Endothelial cell of umbilical vein (primary cell): ENCODE data around the gene ZNF555. TPM values are rescaled to one million over a fixed set of nuclear protein-coding genes. Genes with fewer than 3 reads are reported as not detected.

Source experiments
- BruUV-seq: library from RNA; stranded (reverse); fragments of 400-500 nt; replicated peaks from 2 replicates; lab custom pipeline; 2021; lab: Mats Ljungman, UMichigan
- CTCF ChIA-PET: fragments of 300-600, 350-600 bp; sonication (Branson Sonifier 250); formaldehyde crosslinking; loops from one replicate; lab custom pipeline; 2021; ENCODE audit warnings: antibody characterized with exemption, inconsistent platforms; lab: Charles Lee
- POLR2A ChIA-PET: fragments of 300-600, 350-600 bp; sonication (Branson Sonifier 250); formaldehyde crosslinking; loops from one replicate; lab custom pipeline; 2021; ENCODE audit warnings: antibody characterized with exemption, inconsistent platforms; lab: Charles Lee
- DNase-seq: peaks from one replicate; pipeline ENCODE4 v3.0.0-alpha.2; 2011; ENCODE audit warnings: low read depth, low spot score
- FAIRE-seq: peaks from 2 replicates; lab custom pipeline; 2011; peaks lifted over from hg19 to GRCh38; lab: Jason Lieb, UNC
- H2AFZ ChIP-seq: 2 replicates; pipeline ENCODE4 v1.6.0; 2012; ENCODE audit warnings: low read depth, low read length, control low read depth, inconsistent platforms
- H3K27ac ChIP-seq: 2 replicates; pipeline ENCODE4 v1.5.1; 2011; ENCODE audit warnings: low read depth, mild to moderate bottlenecking, control low read depth, low read length, moderate library complexity; ENCODE audit not compliant: insufficient read depth
- H3K27me3 ChIP-seq, 2 experiments: 2 replicates each; pipeline versions ENCODE4 v1.6.0 to v1.6.1; 2011; ENCODE audit warnings: low read length in 2 of 2, mixed read lengths in 1 of 2; ENCODE audit not compliant: control insufficient read depth in 2 of 2, insufficient read depth in 2 of 2
- H3K36me3 ChIP-seq, 2 experiments: 2 replicates in 1 of 2; 3 replicates in 1 of 2; pipeline ENCODE4 v1.5.1; 2011; ENCODE audit warnings: low read length in 2 of 2, mild to moderate bottlenecking in 1 of 2, moderate library complexity in 1 of 2; ENCODE audit not compliant: control insufficient read depth in 2 of 2, insufficient read depth in 2 of 2; ENCODE audit errors: extremely low read depth in 1 of 2
- H3K4me1 ChIP-seq: 3 replicates; pipeline ENCODE4 v1.5.1; 2011; ENCODE audit warnings: mild to moderate bottlenecking, low read length; ENCODE audit not compliant: control insufficient read depth, insufficient read depth; ENCODE audit errors: extremely low read depth
- H3K4me2 ChIP-seq: 2 replicates; pipeline ENCODE4 v1.6.1; 2011; ENCODE audit warnings: low read length, control low read depth, mixed read lengths; ENCODE audit not compliant: insufficient read depth
- H3K4me3 ChIP-seq, 3 experiments: fragments of 200-600 bp in 1 of 3; sonication (generic), shearing (Covaris generic) in 1 of 3; replicated peaks in 1 of 3; 2 replicates each; pipeline ENCODE4 v1.5.1; 2011 to 2016; ENCODE audit warnings: control low read depth in 3 of 3, low read length in 3 of 3, mild to moderate bottlenecking in 2 of 3, inconsistent platforms in 1 of 3, low read depth in 1 of 3, moderate library complexity in 1 of 3; ENCODE audit not compliant: insufficient read depth in 1 of 3
- H3K79me2 ChIP-seq: 2 replicates; pipeline ENCODE4 v1.6.0; 2012; ENCODE audit warnings: low read length, inconsistent platforms; ENCODE audit not compliant: control insufficient read depth, insufficient read depth
- H3K9ac ChIP-seq: replicated peaks from 2 replicates; pipeline ENCODE3; 2011; ENCODE audit warnings: low read length, control low read depth; ENCODE audit not compliant: insufficient read depth; ENCODE audit errors: extremely low read depth
- H3K9me1 ChIP-seq: replicated peaks from 3 replicates; pipeline ENCODE4 v1.6.0; 2011; ENCODE audit warnings: mild to moderate bottlenecking, low read length; ENCODE audit not compliant: control insufficient read depth, insufficient read depth; ENCODE audit errors: extremely low read depth
- H3K9me3 ChIP-seq: replicated peaks from 2 replicates; pipeline ENCODE4 v1.5.1; 2012; ENCODE audit warnings: low read length, inconsistent platforms; ENCODE audit not compliant: control insufficient read depth, insufficient read depth
- H4K20me1 ChIP-seq: replicated peaks from 2 replicates; pipeline ENCODE3; 2011; ENCODE audit warnings: mild to moderate bottlenecking, low read length; ENCODE audit not compliant: control insufficient read depth, insufficient read depth; ENCODE audit errors: extremely low read depth
- EZH2 ChIP-seq: IDR thresholded peaks from 2 replicates; pipeline ENCODE4 v1.6.1; 2012; ENCODE audit warnings: borderline replicate concordance, low read depth, mild to moderate bottlenecking, moderate library complexity, low read length, inconsistent platforms; ENCODE audit not compliant: severe bottlenecking
- FOS ChIP-seq: IDR thresholded peaks from 2 replicates; pipeline ENCODE4 v1.6.1; 2011; ENCODE audit warnings: mild to moderate bottlenecking, low read length, moderate library complexity, borderline replicate concordance; ENCODE audit not compliant: insufficient read depth
- GATA2 ChIP-seq: IDR thresholded peaks from 2 replicates; pipeline ENCODE4 v1.7.0; 2011; ENCODE audit warnings: low read depth, mild to moderate bottlenecking, moderate library complexity, mixed read lengths, low read length; ENCODE audit not compliant: insufficient read length, insufficient read depth
- JUN ChIP-seq: IDR thresholded peaks from 2 replicates; pipeline ENCODE4 v1.6.1; 2011; ENCODE audit warnings: borderline replicate concordance, low read depth; ENCODE audit not compliant: insufficient read length, insufficient read depth
- MYC ChIP-seq: IDR thresholded peaks from one replicate; pipeline ENCODE4 v1.6.1; 2011; ENCODE audit warnings: mild to moderate bottlenecking, low read depth, low read length
- POLR2A ChIP-seq: IDR thresholded peaks from 2 replicates; pipeline ENCODE4 v1.6.1; 2012; ENCODE audit warnings: low read depth, mild to moderate bottlenecking, control low read depth, low read length
- POLR2AphosphoS5 ChIP-seq: IDR thresholded peaks from 2 replicates; pipeline ENCODE4 v1.6.1; 2012; ENCODE audit warnings: low read depth, mild to moderate bottlenecking, control low read depth, low read length, moderate library complexity; ENCODE audit not compliant: insufficient read depth
- dilution Hi-C: fragments of 300-500 bp; cut with MboI; formaldehyde crosslinking; loops from one replicate; pipeline ENCODE4 v1.15.0; 2019; ENCODE audit warnings: low sequenced_read_pairs; ENCODE audit not compliant: extremely low pct_ligation_motif_present
- intact Hi-C: fragments of 100-400 bp; cut with micrococcal nuclease; formaldehyde crosslinking; loops from one replicate; pipeline ENCODE4 v1.10.0; 2022
- polyA plus RNA-seq, 4 experiments: library from polyadenylated mRNA; depleted of rRNA in 3 of 4; stranded (reverse) in 3 of 4; unstranded in 1 of 4; fragments of >200 nt; gene quantifications; 2 replicates each; pipeline versions ENCODE4 v1.2.1 to v1.2.3, GENCODE V29; 2011 to 2012; ENCODE audit warnings: missing spikeins in 1 of 4
- total RNA-seq: library from RNA; stranded (reverse); gene quantifications from 2 replicates; pipeline ENCODE4 v1.2.3, GENCODE V29; 2021
- TF ChIP-seq, protein P1 (sequence below): IDR thresholded peaks from 2 replicates; pipeline ENCODE4 v1.6.1; 2011; ENCODE audit not compliant: insufficient read depth, insufficient read length
- TF ChIP-seq, protein P2 (sequence below), 2 donors: IDR thresholded peaks; 1 replicate in 1 of 2; 2 replicates in 1 of 2; pipeline ENCODE4 v1.5.1; 2011; ENCODE audit warnings: low read length in 2 of 2, mild to moderate bottlenecking in 2 of 2, moderate library complexity in 2 of 2, control low read depth in 1 of 2, inconsistent platforms in 1 of 2, low read depth in 1 of 2; ENCODE audit not compliant: insufficient read depth in 1 of 2; ENCODE audit errors: extremely low read depth in 1 of 2

Gene ZNF555
- total and polyA plus RNA-seq, 2 donors (not counting 3 experiments of a cell fraction or from before 2014, with no cell fraction given) = 1.6 to 5.4 TPM

DNA sequence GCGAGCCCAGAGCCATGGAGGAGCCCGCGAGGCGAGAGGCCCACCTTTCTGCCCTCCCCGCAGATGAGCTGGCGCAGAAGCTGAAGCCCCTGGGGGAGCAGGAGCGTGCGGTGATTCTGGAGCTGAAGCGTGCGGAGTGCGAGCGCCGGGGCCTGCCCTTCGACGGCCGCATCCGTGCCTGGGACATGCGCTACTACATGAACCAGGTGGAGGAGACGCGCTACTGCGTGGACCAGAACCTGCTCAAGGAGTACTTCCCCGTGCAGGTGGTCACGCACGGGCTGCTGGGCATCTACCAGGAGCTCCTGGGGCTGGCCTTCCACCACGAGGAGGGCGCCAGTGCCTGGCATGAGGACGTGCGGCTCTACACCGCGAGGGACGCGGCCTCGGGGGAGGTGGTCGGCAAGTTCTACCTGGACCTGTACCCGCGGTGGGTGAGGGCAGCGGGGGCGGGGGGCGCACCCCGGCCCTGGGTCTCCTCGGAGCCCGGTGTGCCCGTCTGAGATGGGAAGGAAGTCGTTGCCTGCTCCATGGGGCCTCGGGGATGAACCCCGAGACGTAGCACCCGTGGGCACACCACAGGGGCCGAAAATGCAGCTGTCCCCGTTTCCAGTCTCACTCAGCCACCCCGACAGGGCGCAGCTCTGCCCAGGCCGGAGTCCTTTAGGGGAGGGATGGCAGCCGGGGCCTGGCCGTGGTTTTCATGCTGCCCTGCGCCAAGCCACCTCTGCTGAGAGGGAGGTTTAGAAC, 33.7 kb upstream of the ZNF555 start:
- DNase-seq (no peak), FAIRE-seq (no peak)
- no peak overlapping the region for H2AFZ ChIP-seq
- no peaks in the 10 kb centered on the region for H3K9me3 ChIP-seq
- no peaks in the 10 kb centered on the region for H3K4me1 ChIP-seq
- H3K4me2 ChIP-seq = no peak overlapping the region
- no peak overlapping the region for H3K9ac ChIP-seq
- H3K27ac ChIP-seq = no peak overlapping the region
- TF ChIP-seq POLR2A (no peak), EZH2 (no peak), POLR2AphosphoS5 (no peak), JUN (no peak), GATA2 (no peak), FOS (no peak), MYC (no peak)
- TF ChIP-seq, protein P1, sequence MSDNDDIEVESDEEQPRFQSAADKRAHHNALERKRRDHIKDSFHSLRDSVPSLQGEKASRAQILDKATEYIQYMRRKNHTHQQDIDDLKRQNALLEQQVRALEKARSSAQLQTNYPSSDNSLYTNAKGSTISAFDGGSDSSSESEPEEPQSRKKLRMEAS = no peak
- TF ChIP-seq, protein P2, sequence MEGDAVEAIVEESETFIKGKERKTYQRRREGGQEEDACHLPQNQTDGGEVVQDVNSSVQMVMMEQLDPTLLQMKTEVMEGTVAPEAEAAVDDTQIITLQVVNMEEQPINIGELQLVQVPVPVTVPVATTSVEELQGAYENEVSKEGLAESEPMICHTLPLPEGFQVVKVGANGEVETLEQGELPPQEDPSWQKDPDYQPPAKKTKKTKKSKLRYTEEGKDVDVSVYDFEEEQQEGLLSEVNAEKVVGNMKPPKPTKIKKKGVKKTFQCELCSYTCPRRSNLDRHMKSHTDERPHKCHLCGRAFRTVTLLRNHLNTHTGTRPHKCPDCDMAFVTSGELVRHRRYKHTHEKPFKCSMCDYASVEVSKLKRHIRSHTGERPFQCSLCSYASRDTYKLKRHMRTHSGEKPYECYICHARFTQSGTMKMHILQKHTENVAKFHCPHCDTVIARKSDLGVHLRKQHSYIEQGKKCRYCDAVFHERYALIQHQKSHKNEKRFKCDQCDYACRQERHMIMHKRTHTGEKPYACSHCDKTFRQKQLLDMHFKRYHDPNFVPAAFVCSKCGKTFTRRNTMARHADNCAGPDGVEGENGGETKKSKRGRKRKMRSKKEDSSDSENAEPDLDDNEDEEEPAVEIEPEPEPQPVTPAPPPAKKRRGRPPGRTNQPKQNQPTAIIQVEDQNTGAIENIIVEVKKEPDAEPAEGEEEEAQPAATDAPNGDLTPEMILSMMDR (IDR thresholded peaks at IDR 0.05; ENCODE audit: extremely low read depth in 1 of 2, insufficient read depth in 1 of 2, low read depth in 1 of 2, low read length in 2 of 2) = no peak
- CTCF ChIA-PET = no interaction called here
- no peaks in the 10 kb centered on the region for H3K27me3 ChIP-seq
- intact Hi-C loops = no loop called here
- BruUV-seq = TSS peak; percentile 39
- no peaks in the 10 kb centered on the region for H3K9me1 ChIP-seq
- POLR2A ChIA-PET = no interaction called here
- dilution Hi-C loops = no loop called here
- H3K79me2 ChIP-seq = no peaks in the 10 kb centered on the region
- H3K4me3 ChIP-seq = no peak overlapping the region
- peaks cover 5 to 29% of the 10 kb centered on the region in 2 experiments for H3K36me3 ChIP-seq
- H4K20me1 ChIP-seq = no peaks in the 10 kb centered on the region
